ENCODE results near the gene MRFAP1.
"Not testable (repeated sequence)": the region's sequence is repeated elsewhere in the genome, so short reads cannot be mapped to it uniquely, and the experiment has no call there.

The MRFAP1 gene

GRCh38 chr4:6672131-6672530, 31.6 kb downstream of the MRFAP1 start:
- no peak for DNase-seq

DNA sequence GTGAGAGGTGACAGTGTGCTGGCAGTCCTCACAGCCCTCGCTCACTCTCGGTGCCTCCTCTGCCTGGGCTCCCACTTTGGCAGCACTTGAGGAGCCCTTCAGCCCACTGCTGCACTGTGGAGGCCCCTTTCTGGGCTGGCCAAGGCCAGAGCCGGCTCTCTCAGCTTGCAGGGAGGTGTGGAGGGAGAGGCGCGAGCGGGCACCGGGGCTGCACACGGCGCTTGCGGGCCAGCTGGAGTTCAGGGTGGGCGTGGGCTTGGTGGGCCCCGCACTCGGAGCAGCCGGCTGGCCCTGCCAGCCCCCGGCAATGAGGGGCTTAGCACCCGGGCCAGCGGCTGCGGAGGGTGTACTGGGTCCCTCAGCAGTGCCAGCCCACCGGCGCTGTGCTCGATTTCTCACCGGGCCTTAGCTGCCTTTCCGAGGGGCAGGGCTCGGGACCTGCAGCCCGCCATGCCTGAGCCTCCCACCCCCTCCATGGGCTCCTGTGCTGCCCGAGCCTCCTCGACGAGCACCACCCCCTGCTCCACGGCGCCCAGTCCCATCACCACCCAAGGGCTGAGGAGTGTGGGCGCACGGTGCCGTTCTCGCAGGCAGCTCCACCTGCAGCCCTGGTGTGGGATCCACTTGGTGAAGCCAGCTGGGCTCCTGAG, 32.2 kb downstream of the MRFAP1 start:
- DNase-seq = not testable (repeated sequence)

GRCh38 chr4:6673191-6673659, 32.7 kb downstream of the MRFAP1 start:
- DNase-seq = peak; percentile 67

DNA sequence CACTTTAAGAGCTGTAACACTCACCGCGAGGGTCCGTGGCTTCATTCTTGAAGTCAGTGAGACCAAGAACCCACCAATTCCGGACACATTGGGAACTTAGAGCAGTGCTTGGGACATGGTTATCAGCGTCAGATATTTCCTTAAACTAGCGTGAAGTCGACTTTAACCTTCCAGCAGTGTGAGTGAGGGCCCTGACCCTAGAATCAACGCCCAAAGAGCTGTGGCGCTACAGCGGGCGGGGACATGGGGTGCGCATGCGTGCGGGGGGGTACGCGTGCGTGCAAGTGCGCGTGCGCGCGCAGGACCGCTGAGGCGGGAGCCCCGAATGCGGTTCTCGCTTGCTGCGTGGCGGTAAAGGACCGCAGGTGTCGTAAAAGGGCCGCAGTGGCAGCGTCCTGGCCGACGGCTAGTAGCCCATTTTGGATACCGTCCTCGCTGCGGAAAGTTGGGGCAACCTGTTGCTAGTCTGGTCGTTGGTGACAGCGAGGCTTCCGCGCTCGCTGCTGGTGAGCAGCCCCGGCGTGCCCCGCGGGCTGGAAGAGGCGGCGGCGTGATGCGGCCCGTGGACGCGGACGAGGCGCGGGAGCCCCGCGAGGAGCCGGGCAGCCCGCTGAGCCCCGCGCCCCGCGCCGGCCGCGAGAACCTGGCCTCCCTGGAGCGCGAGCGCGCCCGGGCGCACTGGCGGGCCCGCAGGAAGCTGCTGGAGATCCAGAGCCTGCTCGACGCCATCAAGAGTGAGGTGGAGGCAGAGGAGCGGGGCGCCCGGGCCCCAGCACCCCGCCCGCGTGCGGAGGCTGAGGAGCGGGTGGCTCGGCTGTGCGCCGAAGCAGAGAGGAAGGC, 33.4 kb downstream of the MRFAP1 start:
- DNase-seq = peak; percentile 96

- peak; percentile 79 for DNase-seq
These were observed 34.1 kb downstream of the MRFAP1 start for GRCh38 chr4:6674500-6675149.

DNA sequence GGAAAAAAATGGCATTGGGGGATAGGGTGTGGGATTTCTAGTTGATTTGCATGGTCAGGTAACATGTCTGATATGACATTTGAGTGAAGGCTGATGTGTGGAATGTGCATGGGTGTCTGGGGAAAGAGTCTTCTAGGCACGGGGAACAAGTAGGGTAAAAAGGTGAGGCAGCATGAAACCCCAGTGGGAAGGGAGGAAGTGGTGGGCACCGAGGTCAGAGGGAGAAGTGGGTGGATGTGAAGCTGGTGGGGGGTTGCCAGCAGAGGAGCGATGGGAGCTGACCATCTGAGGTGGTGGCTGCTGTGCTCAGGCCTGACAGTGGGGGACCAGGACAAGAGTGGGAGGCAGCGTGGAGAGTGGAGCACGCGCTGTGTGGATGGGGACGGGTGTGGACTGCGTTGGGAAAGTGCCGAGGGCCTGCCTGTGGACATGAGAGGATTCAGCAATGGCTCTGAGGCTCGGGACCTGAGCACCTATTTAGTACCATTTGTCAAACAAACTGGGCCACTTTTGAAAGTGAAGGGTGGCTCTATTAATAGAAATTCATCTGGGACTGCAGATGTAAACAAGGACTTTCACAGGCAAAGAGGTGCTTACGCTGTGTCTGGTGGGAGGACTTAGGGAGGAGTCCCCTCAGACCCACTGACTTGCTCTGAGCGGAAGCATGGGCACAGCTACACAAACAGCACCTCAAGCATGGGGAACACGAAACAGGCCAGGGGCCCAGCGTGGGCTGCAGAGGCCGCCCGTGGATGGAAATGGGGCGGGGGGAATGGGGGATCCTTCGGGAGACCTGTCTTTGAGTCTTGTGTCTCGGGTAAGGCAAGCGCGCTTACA, 36.5 kb downstream of the MRFAP1 start:
- no peak for DNase-seq

- DNase-seq = no peak
These were observed 40.0 kb downstream of the MRFAP1 start for GRCh38 chr4:6680372-6681034.

DNA sequence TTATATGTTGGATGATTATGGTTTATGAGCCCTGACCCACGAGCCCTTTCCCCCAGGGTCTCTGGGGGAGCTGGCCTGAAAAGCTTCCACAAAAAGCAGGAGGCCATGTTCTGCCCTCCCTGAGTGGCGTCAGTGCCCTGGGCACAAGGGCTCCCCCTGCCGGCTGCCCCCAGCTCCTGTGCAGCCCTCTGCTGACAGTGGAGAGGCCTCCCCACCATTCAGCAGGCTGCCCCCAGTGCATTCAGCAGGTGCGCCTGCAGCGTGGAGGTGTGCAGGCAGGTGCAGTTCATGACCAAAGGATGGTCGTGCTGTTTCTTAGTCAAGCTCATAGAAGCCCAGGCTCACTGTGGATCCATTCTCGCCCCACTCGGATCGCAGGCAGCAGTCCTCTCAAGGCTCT, 40.7 kb downstream of the MRFAP1 start:
- DNase-seq = no peak

GRCh38 chr4:6682862-6683590, 42.5 kb downstream of the MRFAP1 start:
- DNase-seq = no peak

DNA sequence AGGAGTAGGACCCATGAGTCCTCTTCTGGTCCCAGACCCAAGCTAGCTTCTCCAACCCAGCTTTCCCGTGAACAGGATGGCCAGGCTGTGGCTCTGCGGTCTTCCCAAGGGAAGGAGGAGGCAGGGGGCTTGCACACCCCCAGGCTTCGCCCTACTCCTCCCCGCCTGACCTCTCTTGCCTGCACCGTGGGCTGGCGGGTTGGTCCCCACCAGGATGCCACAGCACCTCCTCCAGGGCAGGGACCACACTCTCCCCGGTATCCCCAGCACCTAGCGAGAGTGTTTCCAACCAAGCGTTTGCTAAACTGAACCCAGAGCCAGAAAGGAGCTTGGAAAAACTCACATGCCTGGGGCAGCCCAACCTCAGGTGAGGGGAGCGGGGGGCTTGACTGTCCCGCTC, 44.2 kb downstream of the MRFAP1 start:
- no peak for DNase-seq

GRCh38 chr4:6686104-6686787, 45.8 kb downstream of the MRFAP1 start:
- DNase-seq = no peak

- DNase-seq = no peak
These were observed 47.7 kb downstream of the MRFAP1 start for GRCh38 chr4:6687947-6688878.

- DNase-seq = peak; percentile 91
These were observed 48.5 kb downstream of the MRFAP1 start for GRCh38 chr4:6688879-6689505.

DNA sequence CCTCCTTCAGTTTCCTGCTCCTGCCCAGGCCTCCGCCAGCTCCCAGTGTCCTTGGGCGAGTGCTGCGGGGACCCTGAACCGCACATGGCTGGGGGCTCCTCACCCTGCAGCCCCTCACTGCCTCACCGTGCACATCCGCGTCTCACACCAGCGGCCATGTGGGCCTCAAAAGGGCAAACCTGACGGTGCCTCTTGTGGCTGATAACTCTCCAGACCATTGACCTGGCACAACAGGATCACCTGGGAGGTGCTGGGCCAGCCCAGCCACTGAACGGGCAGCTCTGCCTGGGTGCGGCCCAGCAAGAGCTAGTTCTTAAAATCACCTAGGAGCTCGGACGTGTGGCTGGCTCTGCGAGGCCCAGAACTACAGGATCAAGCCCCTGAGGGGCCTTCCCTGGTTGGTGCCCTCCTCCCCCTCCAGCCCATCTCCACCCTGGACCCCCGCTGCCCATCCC, 49.0 kb downstream of the MRFAP1 start:
- no peak for DNase-seq

All from activated CD4-positive, alpha-beta T cell treated with anti-CD3 and anti-CD28 coated beads, Interleukin-2, Interleukin-6, amounts not matched to agents 100 ng/mL and 50 ng/mL, durations not matched to agents 16 hours and 8 hours (primary cell).